Activated CD4-positive, alpha-beta T cell treated with anti-CD3 and anti-CD28 coated beads for 1 hour (primary cell): Measurements from ENCODE around the gene TUBA3E.
"Not testable (repeated sequence)": the region's sequence is repeated elsewhere in the genome, so short reads cannot be mapped to it uniquely, and the experiment has no call there.

Experiments used
- DNase-seq: peaks from one replicate; pipeline ENCODE4 v3.0.0-alpha.2; 2020

TUBA3E gene

GRCh38 chr2:130198343-130198742 is at the start of gene TUBA3E:
TUBA3E (minus strand) TSS chr2:130198439; CDS start chr2:130198360, 79 bp downstream.
- no peak for DNase-seq

- DNase-seq: no peak
These were observed 48.2 kb upstream of the TUBA3E start for GRCh38 chr2:130246430-130246829.

- DNase-seq: no peak
These were observed 47.7 kb upstream of the TUBA3E start for GRCh38 chr2:130245976-130246375.

GRCh38 chr2:130243359-130243758 is 45.1 kb upstream of the TUBA3E start:
- no peak for DNase-seq

GRCh38 chr2:130241041-130241707 is 42.9 kb upstream of the TUBA3E start:
- DNase-seq: no peak

GRCh38 chr2:130239581-130239980 is 41.3 kb upstream of the TUBA3E start:
- not testable (repeated sequence) for DNase-seq

GRCh38 chr2:130233066-130233465 is 34.8 kb upstream of the TUBA3E start:
- DNase-seq: not testable (repeated sequence)

- no peak for DNase-seq
These were observed 33.4 kb upstream of the TUBA3E start for GRCh38 chr2:130231656-130232055.

GRCh38 chr2:130230907-130231306 is 32.7 kb upstream of the TUBA3E start:
- DNase-seq: not testable (repeated sequence)

- not testable (repeated sequence) for DNase-seq
These were observed 32.1 kb upstream of the TUBA3E start for GRCh38 chr2:130230376-130230775.

GRCh38 chr2:130229161-130229510 is 30.9 kb upstream of the TUBA3E start:
- not testable (repeated sequence) for DNase-seq

GRCh38 chr2:130228467-130229160 is 30.4 kb upstream of the TUBA3E start:
- not testable (repeated sequence) for DNase-seq

- DNase-seq: not testable (repeated sequence)
These were observed 29.8 kb upstream of the TUBA3E start for GRCh38 chr2:130228005-130228404.

- not testable (repeated sequence) for DNase-seq
These were observed 24.3 kb upstream of the TUBA3E start for GRCh38 chr2:130222523-130222922.

- DNase-seq: not testable (repeated sequence)
These were observed 22.3 kb upstream of the TUBA3E start for GRCh38 chr2:130220505-130220904.

- not testable (repeated sequence) for DNase-seq
These were observed 20.9 kb upstream of the TUBA3E start for GRCh38 chr2:130219147-130219546.

- DNase-seq: not testable (repeated sequence)
These were observed 8.8 kb upstream of the TUBA3E start for GRCh38 chr2:130207051-130207450.

- not testable (repeated sequence) for DNase-seq
These were observed 4.9 kb upstream of the TUBA3E start for GRCh38 chr2:130203150-130203549.

GRCh38 chr2:130202518-130202917 is 4.3 kb upstream of the TUBA3E start:
- not testable (repeated sequence) for DNase-seq

GRCh38 chr2:130196052-130196451 is 2.2 kb downstream of the TUBA3E start:
- DNase-seq: not testable (repeated sequence)

GRCh38 chr2:130195089-130195635 is 3.1 kb downstream of the TUBA3E start:
- not testable (repeated sequence) for DNase-seq

GRCh38 chr2:130193824-130194223 is 4.4 kb downstream of the TUBA3E start:
- DNase-seq: not testable (repeated sequence)

GRCh38 chr2:130192451-130192850 is 5.8 kb downstream of the TUBA3E start:
- DNase-seq: not testable (repeated sequence)

GRCh38 chr2:130191319-130191718 is 6.9 kb downstream of the TUBA3E start:
- not testable (repeated sequence) for DNase-seq
